PC-3 (cell line): ENCODE data around the gene DLGAP1. TPM values are rescaled to one million over a fixed set of nuclear protein-coding genes. Genes with fewer than 3 reads are reported as not detected.

Experiments used
- ATAC-seq: fragments of 200-7000 bp; cut with Tn5 transposase; 2 replicates; pipeline ENCODE4 v1.9.1; 2020; ENCODE audit warnings: mild to moderate bottlenecking, moderate library complexity
- BruUV-seq: library from RNA; stranded (reverse); fragments of 400-500 nt; replicated peaks from 2 replicates; lab custom pipeline; 2021; lab: Mats Ljungman, UMichigan
- CTCF ChIA-PET: fragments of 300-600 bp; sonication (Branson Sonifier 250); formaldehyde crosslinking; loops from one replicate; lab custom pipeline; 2022; ENCODE audit warnings: antibody characterized with exemption; lab: Charles Lee
- POLR2A ChIA-PET: fragments of 300-600 bp; sonication (Branson Sonifier 250); formaldehyde crosslinking; loops from one replicate; lab custom pipeline; 2022; ENCODE audit warnings: antibody characterized with exemption; ENCODE audit not compliant: unreplicated experiment; lab: Charles Lee
- DNase-seq: peaks from one replicate; pipeline ENCODE4 v3.0.0-alpha.2; 2015
- H2AFZ ChIP-seq: fragments of 300-600 bp; sonication (generic); 2 replicates; pipeline ENCODE4 v1.6.0; 2016; ENCODE audit warnings: antibody characterized with exemption, low read length
- H3F3A ChIP-seq: fragments of 300-600 bp; sonication (generic); one replicate; pipeline ENCODE4 v1.6.0; 2017; ENCODE audit warnings: antibody characterized with exemption, low read length, control low read depth, mild to moderate bottlenecking; ENCODE audit not compliant: unreplicated experiment
- H3K27ac ChIP-seq: fragments of 300-600 bp; sonication (generic); 2 replicates; pipeline ENCODE4 v1.5.1; 2016; ENCODE audit warnings: mild to moderate bottlenecking, low read length
- H3K27me3 ChIP-seq: fragments of 300-600 bp; sonication (generic); 2 replicates; pipeline ENCODE4 v1.6.1; 2016; ENCODE audit warnings: low read length, mixed read lengths
- H3K36me3 ChIP-seq: fragments of 300-600 bp; sonication (generic); 2 replicates; pipeline ENCODE4 v1.6.1; 2016; ENCODE audit warnings: low read depth, mixed run types, low read length, mixed read lengths
- H3K4me1 ChIP-seq: fragments of 300-600 bp; sonication (generic); 2 replicates; pipeline ENCODE4 v1.5.1; 2016; ENCODE audit warnings: low read length; ENCODE audit not compliant: insufficient read depth
- H3K4me2 ChIP-seq: fragments of 300-600 bp; sonication (generic); 2 replicates; pipeline ENCODE4 v1.6.0; 2016; ENCODE audit warnings: low read length
- H3K4me3 ChIP-seq: fragments of 300-600 bp; sonication (generic); 2 replicates; pipeline ENCODE4 v1.5.1; 2016; ENCODE audit warnings: mild to moderate bottlenecking, low read length, mixed read lengths
- H3K79me2 ChIP-seq: fragments of 300-600 bp; sonication (generic); 2 replicates; pipeline ENCODE4 v1.6.1; 2017; ENCODE audit warnings: low read length, mixed read lengths
- H3K9ac ChIP-seq: fragments of 300-600 bp; sonication (generic); 2 replicates; pipeline ENCODE4 v1.6.0; 2016; ENCODE audit warnings: mild to moderate bottlenecking, low read length
- H3K9me2 ChIP-seq: fragments of 300-600 bp; sonication (generic); replicated peaks from 2 replicates; pipeline ENCODE4 v1.6.1; 2016; ENCODE audit warnings: mixed run types, low read length, mixed read lengths
- H3K9me3 ChIP-seq: fragments of 300-600 bp; sonication (generic); 2 replicates; pipeline ENCODE4 v1.6.1; 2016; ENCODE audit warnings: low read length, mixed read lengths
- H4K20me1 ChIP-seq: fragments of 300-600 bp; sonication (generic); 2 replicates; pipeline ENCODE4 v1.6.1; 2016; ENCODE audit warnings: low read length, mixed read lengths
- CTCF ChIP-seq: fragments of 300-600 bp; sonication (generic); conservative IDR thresholded peaks from 2 replicates; pipeline ENCODE4 v1.5.1; 2017; ENCODE audit warnings: antibody characterized with exemption, low read depth, mild to moderate bottlenecking, low read length
- EZH2 ChIP-seq: fragments of 300-600 bp; sonication (generic); IDR thresholded peaks from one replicate; pipeline ENCODE4 v1.6.1; 2017; ENCODE audit warnings: antibody characterized with exemption, mild to moderate bottlenecking, low read length; ENCODE audit not compliant: unreplicated experiment
- EZH2phosphoT487 ChIP-seq: fragments of 300-600 bp; sonication (generic); IDR thresholded peaks from 2 replicates; pipeline ENCODE4 v1.6.1; 2018; ENCODE audit warnings: mild to moderate bottlenecking, antibody characterized with exemption, low read length, borderline replicate concordance
- intact Hi-C: fragments of 100-400 bp; cut with micrococcal nuclease; formaldehyde crosslinking; loops from 2 replicates; pipeline ENCODE4 v1.9.0; 2023
- total RNA-seq: library from RNA; depleted of rRNA; stranded (reverse); fragments of >200 nt; gene quantifications from 2 replicates; pipeline ENCODE4 v1.2.3, GENCODE V29; 2014

Gene DLGAP1
- total RNA-seq, 1 experiment from 2014 or later: not detected

- Histone ChIP-seq H3K4me3 (no peak overlapping the region), H3K27ac (no peak overlapping the region), H3K36me3 (no peaks in the 10 kb centered on the region), H3K9me2 (no peaks in the 10 kb centered on the region), H2AFZ (no peak overlapping the region), H3K79me2 (no peaks in the 10 kb centered on the region), H3K27me3 (no peaks in the 10 kb centered on the region), H3K9ac (no peak overlapping the region), H4K20me1 (no peaks in the 10 kb centered on the region), H3K4me1 (no peaks in the 10 kb centered on the region), H3K9me3 (no peaks in the 10 kb centered on the region), H3F3A (no peaks in the 10 kb centered on the region), H3K4me2 (no peak overlapping the region)
- intact Hi-C loops: no loop called here
- no peak for TF ChIP-seq EZH2phosphoT487
- no peak for TF ChIP-seq CTCF
- no peak for TF ChIP-seq EZH2
- DNase-seq (no peak), ATAC-seq (no peak)
- BruUV-seq: no TSS peak
- POLR2A ChIA-PET: no interaction called here
- CTCF ChIA-PET: no interaction called here
Measured at GRCh38 chr18:4126939-4127338, 328.2 kb downstream of the DLGAP1 start.

GRCh38 chr18:4125627-4126230 is 329.4 kb downstream of the DLGAP1 start:
- no TSS peak for BruUV-seq
- Histone ChIP-seq H3K9me2 (no peaks in the 10 kb centered on the region), H3F3A (no peaks in the 10 kb centered on the region), H3K9ac (no peak overlapping the region), H3K27ac (no peak overlapping the region), H3K4me3 (no peak overlapping the region), H3K4me2 (no peak overlapping the region), H3K79me2 (no peaks in the 10 kb centered on the region), H2AFZ (no peak overlapping the region), H3K4me1 (no peaks in the 10 kb centered on the region), H3K36me3 (no peaks in the 10 kb centered on the region), H3K27me3 (no peaks in the 10 kb centered on the region), H4K20me1 (no peaks in the 10 kb centered on the region), H3K9me3 (no peaks in the 10 kb centered on the region)
- intact Hi-C loops: no loop called here
- POLR2A ChIA-PET: no interaction called here
- no peak for TF ChIP-seq EZH2
- TF ChIP-seq EZH2phosphoT487: no peak
- no peak for TF ChIP-seq CTCF
- CTCF ChIA-PET: no interaction called here
- DNase-seq (no peak), ATAC-seq (no peak)

- CTCF ChIA-PET: no interaction called here
Measured at GRCh38 chr18:4125224-4125623, 329.9 kb downstream of the DLGAP1 start.

More at GRCh38 chr18:4125224-4125623, 329.9 kb downstream of the DLGAP1 start:
- TF ChIP-seq EZH2phosphoT487 (no peak), EZH2 (no peak), CTCF (no peak)
- no peak overlapping the region for H3K9ac ChIP-seq
- H3K79me2 ChIP-seq: no peaks in the 10 kb centered on the region
- POLR2A ChIA-PET: no interaction called here
- H2AFZ ChIP-seq: no peak overlapping the region
- H3K9me2 ChIP-seq: no peaks in the 10 kb centered on the region
- no peak overlapping the region for H3K4me3 ChIP-seq
- no peaks in the 10 kb centered on the region for H3K27me3 ChIP-seq
- no peak overlapping the region for H3K4me2 ChIP-seq
- intact Hi-C loops: no loop called here
- H3K27ac ChIP-seq: no peak overlapping the region
- no TSS peak for BruUV-seq
- no peaks in the 10 kb centered on the region for H3K4me1 ChIP-seq
- DNase-seq (no peak), ATAC-seq (no peak)
- H4K20me1 ChIP-seq: no peaks in the 10 kb centered on the region
- H3F3A ChIP-seq: no peaks in the 10 kb centered on the region
- no peaks in the 10 kb centered on the region for H3K36me3 ChIP-seq
- H3K9me3 ChIP-seq: no peaks in the 10 kb centered on the region
